H1 (cell line): Measurements from ENCODE around the gene SLC43A1. TPM values are rescaled to one million over a fixed set of nuclear protein-coding genes. Genes with fewer than 3 reads are reported as not detected.

Experiments
- CTCF ChIA-PET: fragments of 300-600 bp; sonication (Branson Sonifier 250); formaldehyde crosslinking; loops from one replicate; lab custom pipeline; 2021; ENCODE audit not compliant: partially characterized antibody; lab: Charles Lee
- POLR2A ChIA-PET: fragments of 300-600 bp; sonication (Branson Sonifier 250); formaldehyde crosslinking; loops from one replicate; lab custom pipeline; 2021; ENCODE audit warnings: inconsistent platforms; ENCODE audit not compliant: partially characterized antibody; lab: Charles Lee
- DNase-seq, 2 experiments: peaks; one replicate each; pipeline versions ENCODE4 v3.0.0 to v3.0.0-alpha.2; 2010 to 2022; ENCODE audit warnings: low spot score in 2 of 2, low read depth in 1 of 2, mixed read lengths in 1 of 2
- FAIRE-seq: peaks from 2 replicates; lab custom pipeline; 2011; peaks lifted over from hg19 to GRCh38; lab: Jason Lieb, UNC
- H2AFZ ChIP-seq: 2 replicates; pipeline ENCODE4 v1.8.1; 2012; ENCODE audit warnings: low read length, inconsistent platforms
- H2AK5ac ChIP-seq: 2 replicates; pipeline ENCODE4 v1.6.1; 2013; ENCODE audit warnings: low read depth, low read length
- H2BK120ac ChIP-seq: replicated peaks from 2 replicates; pipeline ENCODE3; 2013; ENCODE audit warnings: low read depth, low read length, inconsistent platforms
- H2BK12ac ChIP-seq: 2 replicates; pipeline ENCODE4 v1.6.1; 2013; ENCODE audit warnings: low read depth, low read length
- H2BK15ac ChIP-seq: 2 replicates; pipeline ENCODE4 v1.6.1; 2013; ENCODE audit warnings: low read length
- H2BK20ac ChIP-seq: 2 replicates; pipeline ENCODE4 v1.6.1; 2013; ENCODE audit warnings: low read length
- H2BK5ac ChIP-seq: 2 replicates; pipeline ENCODE4 v1.6.1; 2013; ENCODE audit warnings: low read depth, low read length
- H3K14ac ChIP-seq: 2 replicates; pipeline ENCODE4 v1.6.1; 2013; ENCODE audit warnings: inconsistent platforms; ENCODE audit not compliant: insufficient read length
- H3K18ac ChIP-seq: 2 replicates; pipeline ENCODE4 v1.6.1; 2013; ENCODE audit warnings: low read length; ENCODE audit errors: extremely low read depth
- H3K23ac ChIP-seq: 2 replicates; pipeline ENCODE4 v1.6.1; 2013; ENCODE audit warnings: inconsistent platforms; ENCODE audit not compliant: insufficient read length
- H3K23me2 ChIP-seq: 2 replicates; pipeline ENCODE4 v1.6.1; 2013; ENCODE audit warnings: low read depth, low read length
- H3K27ac ChIP-seq: 2 replicates; pipeline ENCODE4 v1.6.1; 2011; ENCODE audit warnings: low read depth, low read length, inconsistent platforms
- H3K27me3 ChIP-seq, 4 experiments: replicated peaks in 1 of 4; 1 replicate in 1 of 4; 2 replicates in 3 of 4; pipeline versions ENCODE4 v1.6.1 to v1.8.1; 2011 to 2013; ENCODE audit warnings: low read length in 3 of 4, mild to moderate bottlenecking in 3 of 4, inconsistent platforms in 2 of 4, mixed read lengths in 2 of 4, moderate library complexity in 1 of 4; ENCODE audit not compliant: control insufficient read depth in 3 of 4, insufficient read depth in 3 of 4; ENCODE audit errors: extremely low read depth in 1 of 4
- H3K36me3 ChIP-seq, 4 experiments: 2 replicates each; pipeline versions ENCODE4 v1.6.1 to v1.8.1; 2011 to 2013; ENCODE audit warnings: mild to moderate bottlenecking in 4 of 4, low read length in 3 of 4, moderate library complexity in 2 of 4, control low read depth in 1 of 4, inconsistent platforms in 1 of 4; ENCODE audit not compliant: insufficient read depth in 4 of 4, control insufficient read depth in 2 of 4
- H3K4ac ChIP-seq: replicated peaks from 2 replicates; pipeline ENCODE3; 2013; ENCODE audit warnings: low read length, low read depth, mixed read lengths, inconsistent platforms; ENCODE audit not compliant: insufficient read length
- H3K4me1 ChIP-seq, 4 experiments: replicated peaks in 1 of 4; 1 replicate in 1 of 4; 2 replicates in 3 of 4; pipeline versions ENCODE4 v1.6.1 to v1.8.1; 2011 to 2013; ENCODE audit warnings: low read length in 3 of 4, inconsistent platforms in 2 of 4, mixed read lengths in 1 of 4; ENCODE audit not compliant: insufficient read depth in 4 of 4, control insufficient read depth in 3 of 4
- H3K4me2 ChIP-seq, 2 experiments: 2 replicates each; pipeline versions ENCODE4 v1.6.1 to v1.8.1; 2011 to 2013; ENCODE audit warnings: low read depth in 2 of 2, low read length in 2 of 2, control low read depth in 1 of 2, inconsistent platforms in 1 of 2, mild to moderate bottlenecking in 1 of 2; ENCODE audit not compliant: insufficient read depth in 1 of 2
- H3K4me3 ChIP-seq, 4 experiments: fragments of 200-600, 300-600 bp in 1 of 4; sonication (generic), shearing (Covaris generic), sonication (Bioruptor Twin) in 1 of 4; 2 replicates each; pipeline versions ENCODE4 v1.5.1 to v1.8.1; 2011 to 2016; ENCODE audit warnings: low read length in 4 of 4, low read depth in 3 of 4, control low read depth in 2 of 4, inconsistent platforms in 2 of 4, mild to moderate bottlenecking in 2 of 4, mixed read lengths in 1 of 4, moderate library complexity in 1 of 4; ENCODE audit not compliant: insufficient read depth in 2 of 4; ENCODE audit errors: extremely low read depth in 1 of 4
- H3K56ac ChIP-seq: replicated peaks from 2 replicates; pipeline ENCODE3; 2013; ENCODE audit warnings: low read depth, mild to moderate bottlenecking, mixed read lengths, low read length, inconsistent platforms; ENCODE audit not compliant: insufficient read length
- H3K79me1 ChIP-seq: 2 replicates; pipeline ENCODE4 v1.6.1; 2013; ENCODE audit warnings: low read depth, low read length, control low read depth
- H3K79me2 ChIP-seq, 2 experiments: 2 replicates each; pipeline versions ENCODE4 v1.6.1 to v1.8.1; 2012 to 2013; ENCODE audit warnings: low read length in 2 of 2, mild to moderate bottlenecking in 2 of 2, inconsistent platforms in 1 of 2; ENCODE audit not compliant: insufficient read depth in 2 of 2, control insufficient read depth in 1 of 2
- H3K9ac ChIP-seq, 4 experiments: replicated peaks in 1 of 4; 1 replicate in 1 of 4; 2 replicates in 3 of 4; pipeline versions ENCODE4 v1.6.1 to v1.8.1; 2011 to 2013; ENCODE audit warnings: low read depth in 3 of 4, low read length in 3 of 4, control low read depth in 2 of 4, mild to moderate bottlenecking in 2 of 4, moderate library complexity in 2 of 4, inconsistent platforms in 1 of 4; ENCODE audit errors: extremely low read depth in 1 of 4
- H3K9me3 ChIP-seq, 2 experiments: 2 replicates each; pipeline versions ENCODE4 v1.6.1 to v1.8.1; 2012 to 2013; ENCODE audit warnings: mild to moderate bottlenecking in 2 of 2, moderate library complexity in 2 of 2, control low read depth in 1 of 2, inconsistent platforms in 1 of 2, low read depth in 1 of 2, low read length in 1 of 2, mixed read lengths in 1 of 2; ENCODE audit not compliant: insufficient read depth in 2 of 2
- H4K20me1 ChIP-seq, 2 experiments: replicated peaks in 1 of 2; 2 replicates each; pipeline versions ENCODE3 to v1.8.1; 2011 to 2013; ENCODE audit warnings: inconsistent platforms in 2 of 2, low read length in 2 of 2, mild to moderate bottlenecking in 1 of 2; ENCODE audit not compliant: insufficient read depth in 2 of 2, control insufficient read depth in 1 of 2
- H4K5ac ChIP-seq: 2 replicates; pipeline ENCODE4 v1.6.1; 2013; ENCODE audit warnings: low read length, low read depth, mixed read lengths, inconsistent platforms; ENCODE audit not compliant: insufficient read length
- H4K8ac ChIP-seq: 2 replicates; pipeline ENCODE4 v1.8.0; 2013; ENCODE audit warnings: mild to moderate bottlenecking, moderate library complexity, low read length, inconsistent platforms; ENCODE audit not compliant: insufficient read depth; ENCODE audit errors: extremely low read depth
- H4K91ac ChIP-seq: replicated peaks from 2 replicates; pipeline ENCODE3; 2013; ENCODE audit warnings: low read length, mixed read lengths, inconsistent platforms; ENCODE audit not compliant: insufficient read length
- BRCA1 ChIP-seq: IDR thresholded peaks from 2 replicates; pipeline ENCODE4 v1.6.1; 2012; ENCODE audit warnings: low read depth, low read length, improper control_type of control experiment
- POU5F1 ChIP-seq: IDR thresholded peaks from 2 replicates; pipeline ENCODE4 v1.6.1; 2011; ENCODE audit warnings: low read depth, mild to moderate bottlenecking, low read length, moderate library complexity
- WGBS, 2 experiments: shearing (Covaris generic) in 1 of 2; methylation state at CpG; one replicate each; pipeline versions ENCODE4 v1.1.6 to v1.1.7; 2013 to 2015; ENCODE audit warnings: low lambda C conversion rate in 2 of 2, mixed read lengths in 2 of 2, inconsistent platforms in 1 of 2, low coverage in 1 of 2, missing lambda C conversion rate in 1 of 2; ENCODE audit not compliant: insufficient replicate concordance in 2 of 2, insufficient coverage in 1 of 2, insufficient read length in 1 of 2; ENCODE audit errors: extremely low coverage in 1 of 2, missing lambda C conversion rate in 1 of 2; 5-methylcytosine and 5-hydroxymethylcytosine counted together
- polyA plus RNA-seq, 7 experiments: library from polyadenylated mRNA; depleted of rRNA in 3 of 7; stranded (reverse) in 5 of 7; unstranded in 2 of 7; fragments of >200 nt in 5 of 7; fragments of 200-250 nt in 2 of 7; gene quantifications; 1 replicate in 5 of 7; 2 replicates in 1 of 7; 4 replicates in 1 of 7; pipeline versions ENCODE4 v1.2.1 to v1.2.3, GENCODE V29; 2011 to 2013; ENCODE audit warnings: missing spikeins in 2 of 7, mixed read lengths in 2 of 7
- total RNA-seq: library from RNA; stranded (reverse); fragmentation: NEBNext Ultra II Directional; extraction: Animal tissue kit (Norgen Biotek cat#: 25700); gene quantifications from 2 replicates; pipeline ENCODE4 v1.2.1, GENCODE V29; 2021

The SLC43A1 gene
- total and polyA plus RNA-seq, 2 of the 8 experiments (the other 6 are each of a cell fraction or from before 2014, with no cell fraction given), result 34.5 to 58.0 TPM

DNA sequence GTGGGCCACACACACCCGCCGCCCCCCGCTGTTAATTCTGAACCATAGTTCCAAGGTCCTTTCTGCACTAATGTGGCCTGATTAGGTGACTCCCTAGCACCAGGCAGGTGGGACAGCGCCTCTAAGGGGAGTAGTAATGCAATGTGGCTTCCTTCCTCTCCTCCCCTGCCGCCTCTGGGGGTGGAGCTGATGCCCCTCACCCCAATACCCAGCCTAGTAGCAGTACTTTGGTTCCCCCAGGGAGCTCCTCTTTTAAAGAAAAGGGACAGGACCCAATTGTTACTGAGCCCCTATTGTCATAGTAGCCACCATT, 40.7 kb downstream of the SLC43A1 start:
- no peak overlapping the region for H2BK15ac ChIP-seq
- no peak overlapping the region for H3K56ac ChIP-seq
- peaks cover 4 to 7% of the 10 kb centered on the region in 2 experiments for H4K20me1 ChIP-seq
- H3K9me3 ChIP-seq, result no peaks in the 10 kb centered on the region
- no peak for TF ChIP-seq BRCA1
- no peak for TF ChIP-seq POU5F1
- H3K27ac ChIP-seq, result no peak overlapping the region
- CTCF ChIA-PET, result interaction anchor here (0.5 to 4.5 kb wide), 16 partner anchors 8 to 236 kb away, joined by 3 to 45 read pairs (median 4); partner anchors contain the start of gene RTN4RL2
- DNase-seq (no peak), FAIRE-seq (no peak)
- peaks cover 11% of the 10 kb centered on the region; the same call in 1 of the 2 replicates for H3K23me2 ChIP-seq
- H2AK5ac ChIP-seq, result no peak overlapping the region
- no peak overlapping the region for H3K14ac ChIP-seq
- no peak overlapping the region for H2BK5ac ChIP-seq
- H3K36me3 ChIP-seq, result peaks cover 0 to 8% (median 2%) of the 10 kb centered on the region in 4 experiments; a peak in 3 of 8 replicates
- H2BK12ac ChIP-seq, result no peak overlapping the region
- H3K4ac ChIP-seq, result no peak overlapping the region
- peaks cover 0 to 35% (median 22%) of the 10 kb centered on the region in 4 experiments; a peak in 6 of 7 replicates for H3K27me3 ChIP-seq
- no peaks in the 10 kb centered on the region for H3K79me1 ChIP-seq
- H3K4me1 ChIP-seq, result peaks cover 4 to 30% (median 15%) of the 10 kb centered on the region in 4 experiments
- 71% methylated on average over 5 of the region's 5 CpGs; no CpG with 5 or more reads in 1 of the 2 experiments for WGBS, 2 experiments
- no peak overlapping the region for H3K23ac ChIP-seq
- H4K91ac ChIP-seq, result no peak overlapping the region
- no peak overlapping the region for H2BK120ac ChIP-seq
- H3K79me2 ChIP-seq, result no peaks in the 10 kb centered on the region
- H2BK20ac ChIP-seq, result no peak overlapping the region
- POLR2A ChIA-PET, result interaction anchor here (0.7 to 5.2 kb wide), 5 partner anchors 12 to 129 kb away, joined by 3 to 60 read pairs (median 3); partner anchors contain the start of gene RTN4RL2
- no peak overlapping the region for H2AFZ ChIP-seq
- H3K9ac ChIP-seq, result no peak overlapping the region
- H4K8ac ChIP-seq, result no peak overlapping the region
- H3K4me2 ChIP-seq, result no peak overlapping the region; a peak in 1 of 4 replicates
- no peak overlapping the region for H3K18ac ChIP-seq
- no peak overlapping the region for H4K5ac ChIP-seq
- H3K4me3 ChIP-seq, result no peak overlapping the region
